Activated B cell treated with CpG ODN at 0.5 μM for 24 hours (primary cell): Measurements from ENCODE around the gene VCAN. TPM values are rescaled to one million over a fixed set of nuclear protein-coding genes. Genes with fewer than 3 reads are reported as not detected.

ENCODE experiments used
- ATAC-seq: fragments of 200-7000 bp; cut with Tn5 transposase; one replicate; pipeline ENCODE4 v1.10.0; 2021; ENCODE audit warnings: low read depth, mild to moderate bottlenecking, moderate library complexity
- CTCF ChIA-PET: fragments of 350-600 bp; sonication (Branson Sonifier 250); formaldehyde crosslinking; loops from one replicate; lab custom pipeline; 2021; ENCODE audit warnings: antibody characterized with exemption; lab: Charles Lee
- POLR2A ChIA-PET: fragments of 350-600 bp; sonication (Branson Sonifier 250); formaldehyde crosslinking; loops from one replicate; lab custom pipeline; 2021; ENCODE audit warnings: antibody characterized with exemption; lab: Charles Lee
- DNase-seq: peaks from one replicate; pipeline ENCODE4 v3.0.0; 2022
- H3K27ac Mint-ChIP-seq: one replicate; pipeline ENCODE4 v1.8.0; 2020; ENCODE audit warnings: mixed read lengths
- H3K27me3 Mint-ChIP-seq: one replicate; pipeline ENCODE4 v1.8.0; 2021; ENCODE audit warnings: mixed read lengths
- H3K36me3 Mint-ChIP-seq: one replicate; pipeline ENCODE4 v1.8.0; 2021; ENCODE audit warnings: low read depth, mixed read lengths
- H3K4me1 Mint-ChIP-seq: one replicate; pipeline ENCODE4 v1.8.0; 2021; ENCODE audit warnings: mixed read lengths
- H3K4me3 Mint-ChIP-seq: one replicate; pipeline ENCODE4 v1.8.0; 2020; ENCODE audit warnings: mild to moderate bottlenecking, mixed read lengths
- H3K9me3 Mint-ChIP-seq: one replicate; pipeline ENCODE4 v1.8.0; 2020; ENCODE audit warnings: mixed read lengths
- CTCF ChIP-seq: fragments of 200-600 bp; IDR thresholded peaks from one replicate; pipeline ENCODE4 v1.8.0; 2022; ENCODE audit warnings: antibody characterized with exemption, mild to moderate bottlenecking
- intact Hi-C: fragments of 100-400 bp; cut with micrococcal nuclease; formaldehyde crosslinking; loops from one replicate; pipeline ENCODE4 v1.15.1; 2024
- total RNA-seq: library from RNA; stranded (reverse); gene quantifications from 2 replicates; pipeline ENCODE4 v1.2.3, GENCODE V29; 2022

VCAN gene
- total RNA-seq, 1 donor from 2014 or later, result 0.16 TPM

DNA sequence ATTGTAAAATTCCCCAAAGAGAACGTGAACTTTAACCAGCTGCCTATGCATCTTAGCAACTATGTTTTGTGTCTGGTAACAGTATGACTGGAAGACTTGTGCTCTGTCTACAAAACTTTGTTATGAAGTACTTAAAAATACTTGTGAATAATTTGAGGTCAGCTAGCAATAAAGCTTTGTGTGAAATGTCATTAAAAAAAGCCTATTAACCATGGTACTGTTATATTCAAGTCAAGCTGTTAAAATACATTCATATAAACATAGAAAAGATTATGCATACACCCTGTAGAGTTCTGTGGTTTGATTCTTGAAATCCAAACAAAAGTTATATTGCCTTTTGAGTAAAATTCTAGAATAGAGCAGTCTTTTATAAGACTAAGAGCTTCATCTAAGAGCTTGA, 60.1 kb downstream of the VCAN start:
- intact Hi-C loops, result no loop called here
- H3K27ac Mint-ChIP-seq, result no peak overlapping the region
- POLR2A ChIA-PET, result no interaction called here
- no peaks in the 10 kb centered on the region for H3K4me1 Mint-ChIP-seq
- no peak for TF ChIP-seq CTCF
- DNase-seq (no peak), ATAC-seq (no peak)
- H3K9me3 Mint-ChIP-seq, result no peaks in the 10 kb centered on the region
- no peaks in the 10 kb centered on the region for H3K27me3 Mint-ChIP-seq
- no peak overlapping the region for H3K4me3 Mint-ChIP-seq
- no peaks in the 10 kb centered on the region for H3K36me3 Mint-ChIP-seq
- CTCF ChIA-PET, result no interaction called here

GRCh38 chr5:83538786-83539462, 67.4 kb downstream of the VCAN start:
- ChIA-PET POLR2A (no interaction called here), CTCF (no interaction called here)
- TF ChIP-seq CTCF, result no peak
- Mint-ChIP-seq H3K4me3 (no peak overlapping the region), H3K27me3 (no peaks in the 10 kb centered on the region), H3K9me3 (no peaks in the 10 kb centered on the region), H3K36me3 (no peaks in the 10 kb centered on the region), H3K4me1 (peaks cover 8% of the 10 kb centered on the region), H3K27ac (no peak overlapping the region)
- no peak for ATAC-seq
- intact Hi-C loops, result no loop called here
- DNase-seq, result no peak

DNA sequence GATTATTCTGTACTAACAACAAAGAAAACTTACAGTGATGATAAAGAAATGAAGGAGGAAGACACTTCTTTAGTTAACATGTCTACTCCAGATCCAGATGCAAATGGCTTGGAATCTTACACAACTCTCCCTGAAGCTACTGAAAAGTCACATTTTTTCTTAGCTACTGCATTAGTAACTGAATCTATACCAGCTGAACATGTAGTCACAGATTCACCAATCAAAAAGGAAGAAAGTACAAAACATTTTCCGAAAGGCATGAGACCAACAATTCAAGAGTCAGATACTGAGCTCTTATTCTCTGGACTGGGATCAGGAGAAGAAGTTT, 67.9 kb downstream of the VCAN start:
- ChIA-PET POLR2A (no interaction called here), CTCF (no interaction called here)
- DNase-seq, result no peak
- H3K27ac Mint-ChIP-seq, result no peak overlapping the region
- intact Hi-C loops, result no loop called here
- H3K36me3 Mint-ChIP-seq, result no peaks in the 10 kb centered on the region
- peaks cover 8% of the 10 kb centered on the region for H3K4me1 Mint-ChIP-seq
- no peaks in the 10 kb centered on the region for H3K27me3 Mint-ChIP-seq
- TF ChIP-seq CTCF, result no peak
- H3K4me3 Mint-ChIP-seq, result no peak overlapping the region
- no peaks in the 10 kb centered on the region for H3K9me3 Mint-ChIP-seq
- ATAC-seq, result no peak

- ChIA-PET CTCF (no interaction called here), POLR2A (no interaction called here)
- ATAC-seq (no peak), DNase-seq (no peak)
- no peak overlapping the region for H3K4me3 Mint-ChIP-seq
- H3K27me3 Mint-ChIP-seq, result no peaks in the 10 kb centered on the region
- no peaks in the 10 kb centered on the region for H3K9me3 Mint-ChIP-seq
- intact Hi-C loops, result no loop called here
- no peaks in the 10 kb centered on the region for H3K36me3 Mint-ChIP-seq
- no peak for TF ChIP-seq CTCF
- peaks cover 8% of the 10 kb centered on the region for H3K4me1 Mint-ChIP-seq
- H3K27ac Mint-ChIP-seq, result no peak overlapping the region
These were observed 68.6 kb downstream of the VCAN start for GRCh38 chr5:83540105-83540504.

DNA sequence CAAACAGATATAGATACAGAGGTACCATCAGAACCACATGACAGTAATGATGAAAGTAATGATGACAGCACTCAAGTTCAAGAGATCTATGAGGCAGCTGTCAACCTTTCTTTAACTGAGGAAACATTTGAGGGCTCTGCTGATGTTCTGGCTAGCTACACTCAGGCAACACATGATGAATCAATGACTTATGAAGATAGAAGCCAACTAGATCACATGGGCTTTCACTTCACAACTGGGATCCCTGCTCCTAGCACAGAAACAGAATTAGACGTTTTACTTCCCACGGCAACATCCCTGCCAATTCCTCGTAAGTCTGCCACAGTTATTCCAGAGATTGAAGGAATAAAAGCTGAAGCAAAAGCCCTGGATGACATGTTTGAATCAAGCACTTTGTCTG, 69.2 kb downstream of the VCAN start:
- TF ChIP-seq CTCF, result no peak
- DNase-seq (no peak), ATAC-seq (no peak)
- Mint-ChIP-seq H3K4me3 (no peak overlapping the region), H3K27me3 (no peaks in the 10 kb centered on the region), H3K27ac (no peak overlapping the region), H3K9me3 (no peaks in the 10 kb centered on the region), H3K4me1 (peaks cover 8% of the 10 kb centered on the region), H3K36me3 (no peaks in the 10 kb centered on the region)
- CTCF ChIA-PET, result no interaction called here
- POLR2A ChIA-PET, result no interaction called here
- intact Hi-C loops, result no loop called here
